Measurements from ENCODE around the gene TSN. TPM values are rescaled to one million over a fixed set of nuclear protein-coding genes. Genes with fewer than 3 reads are reported as not detected.
"Not testable (repeated sequence)": the region's sequence is repeated elsewhere in the genome, so short reads cannot be mapped to it uniquely, and the experiment has no call there.

The TSN gene
- 61.5 and 72.2 TPM in 2 replicates for total RNA-seq

GRCh38 chr2:121755237-121756111 is at the start of gene TSN:
Gene TSN, plus strand, starts transcription at chr2:121755651. Its CDS starts 129 bp downstream, at chr2:121755780.
- intact Hi-C loops (cut with micrococcal nuclease) = loop anchor here (1.0 kb wide), 4 partner anchors 18 to 224 kb away; partner anchors contain the start of gene CLASP1

- intact Hi-C loops (cut with micrococcal nuclease) = no loop called here
Measured at GRCh38 chr2:121705958-121706357, 49.5 kb upstream of the TSN start.

GRCh38 chr2:121707344-121707919 is 48.0 kb upstream of the TSN start:
- intact Hi-C loops (cut with micrococcal nuclease) = no loop called here

- intact Hi-C loops (cut with micrococcal nuclease) = no loop called here
Measured at GRCh38 chr2:121707920-121708361, 47.5 kb upstream of the TSN start.

- intact Hi-C loops (cut with micrococcal nuclease) = loop anchor here (10.0 kb wide), 1 partner anchor 625 kb away; no protein-coding TSS in a partner anchor
Measured at GRCh38 chr2:121709776-121710469, 45.5 kb upstream of the TSN start.

- intact Hi-C loops (cut with micrococcal nuclease) = loop anchor here (10.0 kb wide), 1 partner anchor 626 kb away; no protein-coding TSS in a partner anchor
Measured at GRCh38 chr2:121710470-121711170, 44.8 kb upstream of the TSN start.

- intact Hi-C loops (cut with micrococcal nuclease) = loop anchor here (10.0 kb wide), 1 partner anchor 627 kb away; no protein-coding TSS in a partner anchor
Measured at GRCh38 chr2:121711481-121711880, 44.0 kb upstream of the TSN start.

GRCh38 chr2:121716126-121716525 is 39.3 kb upstream of the TSN start:
- intact Hi-C loops (cut with micrococcal nuclease) = loop anchor here (5.0 to 10.0 kb wide), 2 partner anchors 119 to 631 kb away; no protein-coding TSS in a partner anchor

- intact Hi-C loops (cut with micrococcal nuclease) = loop anchor here (5.0 to 10.0 kb wide), 2 partner anchors 120 to 633 kb away; no protein-coding TSS in a partner anchor
Measured at GRCh38 chr2:121717529-121717928, 37.9 kb upstream of the TSN start.

GRCh38 chr2:121721926-121722325 is 33.5 kb upstream of the TSN start:
- intact Hi-C loops (cut with micrococcal nuclease) = loop anchor here (1.0 to 2.0 kb wide), 2 partner anchors 15 to 192 kb away; partner anchors contain the start of genes NIFK and RNU4ATAC

GRCh38 chr2:121722479-121722878 is 33.0 kb upstream of the TSN start:
- intact Hi-C loops (cut with micrococcal nuclease) = loop anchor here (1.0 to 2.0 kb wide), 2 partner anchors 14 to 192 kb away; partner anchors contain the start of genes NIFK and RNU4ATAC

GRCh38 chr2:121723316-121723715 is 32.1 kb upstream of the TSN start:
- intact Hi-C loops (cut with micrococcal nuclease) = loop anchor here (2.0 kb wide), 1 partner anchor 13 kb away; the partner anchor contains the start of gene NIFK

GRCh38 chr2:121727332-121727731 is 28.1 kb upstream of the TSN start:
- intact Hi-C loops (cut with micrococcal nuclease) = no loop called here

GRCh38 chr2:121727950-121728349 is 27.5 kb upstream of the TSN start:
- intact Hi-C loops (cut with micrococcal nuclease) = no loop called here

- intact Hi-C loops (cut with micrococcal nuclease) = no loop called here
Measured at GRCh38 chr2:121731366-121731765, 24.1 kb upstream of the TSN start.

GRCh38 chr2:121734544-121734943 is 20.9 kb upstream of the TSN start:
- intact Hi-C loops (cut with micrococcal nuclease) = not testable (repeated sequence)

GRCh38 chr2:121735518-121736074 is 19.9 kb upstream of the TSN start:
- intact Hi-C loops (cut with micrococcal nuclease) = loop anchor here (1.0 to 5.0 kb wide), 5 partner anchors 13 to 333 kb away; partner anchors contain the start of genes CLASP1 and RNU4ATAC

GRCh38 chr2:121736140-121736461 is 19.4 kb upstream of the TSN start:
- intact Hi-C loops (cut with micrococcal nuclease) = loop anchor here (1.0 to 5.0 kb wide), 5 partner anchors 13 to 334 kb away; partner anchors contain the start of genes CLASP1 and RNU4ATAC

GRCh38 chr2:121736462-121737336 is 18.8 kb upstream of the TSN start, which contains the start of gene NIFK:
Gene NIFK, minus strand, starts transcription at chr2:121736875. Its CDS starts 25 bp downstream, at chr2:121736850.
- intact Hi-C loops (cut with micrococcal nuclease) = loop anchor here (1.0 to 5.0 kb wide), 7 partner anchors 14 to 334 kb away; partner anchors contain the start of genes CLASP1, RNU4ATAC and TSN

Measured in T-helper 2 cell treated with Interferon-gamma antibody and Interleukin-4, amounts not matched to agents 100 ng/mL and 5 ng/mL, for 36 hours (primary cell).